HCT116 (cell line): ENCODE data around the gene ZNF148. TPM values are rescaled to one million over a fixed set of nuclear protein-coding genes. Genes with fewer than 3 reads are reported as not detected.

ENCODE experiments used
- ATAC-seq: fragments of 200-7000 bp; cut with Tn5 transposase; 2 replicates; pipeline ENCODE4 v1.9.1; 2020; ENCODE audit warnings: mild to moderate bottlenecking, moderate library complexity
- BruUV-seq: library from RNA; stranded (reverse); fragments of 400-500 nt; replicated peaks from 2 replicates; lab custom pipeline; 2021; lab: Mats Ljungman, UMichigan
- CTCF ChIA-PET: fragments of 300-600 bp; sonication (Branson Sonifier 250); formaldehyde crosslinking; loops from one replicate; lab custom pipeline; 2021; ENCODE audit warnings: antibody characterized with exemption; lab: Charles Lee
- POLR2A ChIA-PET: fragments of 300-600, 350-600 bp; sonication (Branson Sonifier 250); formaldehyde crosslinking; loops from one replicate; lab custom pipeline; 2021; ENCODE audit warnings: antibody characterized with exemption; lab: Charles Lee
- RAD21 ChIA-PET, 2 experiments: fragments of 300-600 bp; sonication (Branson Sonifier 250); formaldehyde crosslinking; loops; one replicate each; lab custom pipeline; 2023; ENCODE audit warnings: low total read pairs in 2 of 2; ENCODE audit not compliant: uncharacterized antibody in 2 of 2, unreplicated experiment in 2 of 2, low non-redundant PET in 1 of 2; lab: Charles Lee
- DNase-seq: peaks from one replicate; pipeline ENCODE4 v3.0.0-alpha.2; 2010; ENCODE audit warnings: low read depth, low spot score
- H2AFZ ChIP-seq: fragments of 200-600 bp; shearing (Covaris generic), sonication (generic); 2 replicates; pipeline ENCODE4 v1.6.1; 2017; ENCODE audit warnings: low read depth, mixed run types, mixed read lengths, antibody characterized with exemption, low read length; ENCODE audit not compliant: poor library complexity, severe bottlenecking
- H3K27ac ChIP-seq: 2 replicates; pipeline ENCODE4 v1.5.1; 2012; ENCODE audit warnings: low read depth, low read length
- H3K27me3 ChIP-seq: fragments of 200-600 bp; sonication (generic); 2 replicates; pipeline ENCODE4 v1.6.1; 2016; ENCODE audit warnings: mixed run types, low read length, mixed read lengths; ENCODE audit not compliant: insufficient read depth
- H3K36me3 ChIP-seq, 2 experiments: fragments of 200-500 bp in 1 of 2; fragments of 200-600 bp in 1 of 2; sonication (Bioruptor generic) in 1 of 2; sonication (generic) in 1 of 2; 2 replicates each; pipeline versions ENCODE4 v1.5.1 to v1.6.1; 2014 to 2016; ENCODE audit warnings: low read length in 2 of 2, inconsistent platforms in 1 of 2, mixed read lengths in 1 of 2, mixed run types in 1 of 2; ENCODE audit not compliant: insufficient read depth in 2 of 2, control insufficient read depth in 1 of 2
- H3K4me1 ChIP-seq, 2 experiments: fragments of 200-600 bp in 1 of 2; sonication (generic) in 1 of 2; 2 replicates each; pipeline versions ENCODE4 v1.5.1 to v1.6.1; 2012 to 2017; ENCODE audit warnings: low read length in 2 of 2, inconsistent platforms in 1 of 2, mild to moderate bottlenecking in 1 of 2, mixed read lengths in 1 of 2, mixed run types in 1 of 2, moderate library complexity in 1 of 2; ENCODE audit not compliant: insufficient read depth in 2 of 2, control insufficient read depth in 1 of 2
- H3K4me2 ChIP-seq: fragments of 200-600 bp; sonication (generic); 2 replicates; pipeline ENCODE4 v1.6.1; 2017; ENCODE audit warnings: mixed run types, low read length, mixed read lengths
- H3K4me3 ChIP-seq, 2 experiments: fragments of 200-600 bp in 1 of 2; sonication (generic) in 1 of 2; replicated peaks in 1 of 2; 2 replicates each; pipeline ENCODE4 v1.5.1; 2011 to 2016; ENCODE audit warnings: low read length in 2 of 2, control low read depth in 1 of 2, low read depth in 1 of 2, mild to moderate bottlenecking in 1 of 2, mixed read lengths in 1 of 2, mixed run types in 1 of 2
- H3K79me2 ChIP-seq: fragments of 200-600 bp; sonication (generic); 2 replicates; pipeline ENCODE4 v1.6.1; 2017; ENCODE audit warnings: mild to moderate bottlenecking, mixed run types, low read length, moderate library complexity, mixed read lengths; ENCODE audit not compliant: insufficient read depth
- H3K9ac ChIP-seq: fragments of 200-600 bp; sonication (generic); 2 replicates; pipeline ENCODE4 v1.6.1; 2016; ENCODE audit warnings: low read length, mixed read lengths
- H3K9me2 ChIP-seq: fragments of 200-600 bp; sonication (generic), shearing (Covaris generic); 2 replicates; pipeline ENCODE4 v1.6.1; 2017; ENCODE audit warnings: mixed run types, mild to moderate bottlenecking, moderate library complexity; ENCODE audit not compliant: insufficient read depth
- H3K9me3 ChIP-seq, 2 experiments: fragments of 200-500 bp in 1 of 2; fragments of 200-600 bp in 1 of 2; sonication (Bioruptor generic) in 1 of 2; sonication (generic) in 1 of 2; 2 replicates each; pipeline ENCODE4 v1.6.1; 2014 to 2017; ENCODE audit warnings: low read length in 2 of 2, mixed read lengths in 2 of 2, inconsistent platforms in 1 of 2, low read depth in 1 of 2, mild to moderate bottlenecking in 1 of 2, mixed run types in 1 of 2, moderate library complexity in 1 of 2; ENCODE audit not compliant: control insufficient read depth in 1 of 2, insufficient read depth in 1 of 2
- H4K20me1 ChIP-seq: fragments of 200-600 bp; sonication (generic), shearing (Covaris generic); 2 replicates; pipeline ENCODE4 v1.6.1; 2017; ENCODE audit warnings: mixed run types, mild to moderate bottlenecking, moderate library complexity; ENCODE audit not compliant: insufficient read depth
- ATF3 ChIP-seq: IDR thresholded peaks from 2 replicates; pipeline ENCODE4 v1.6.1; 2012
- FOSL1 ChIP-seq: IDR thresholded peaks from 2 replicates; pipeline ENCODE4 v1.6.1; 2012; ENCODE audit warnings: low read depth
- SP1 ChIP-seq: IDR thresholded peaks from 2 replicates; pipeline ENCODE4 v1.6.1; 2012; ENCODE audit warnings: low read depth
- TCF7L2 ChIP-seq: IDR thresholded peaks from 2 replicates; pipeline ENCODE4 v1.7.0; 2011; ENCODE audit warnings: borderline replicate concordance, inconsistent platforms; ENCODE audit not compliant: insufficient read depth, insufficient read length; ENCODE audit errors: extremely low read depth
- ZFX ChIP-seq: fragments of 450-650 bp; IDR thresholded peaks from 2 replicates; pipeline ENCODE4 v1.6.1; 2017
- ZNF274 ChIP-seq: fragments of 200-500 bp; sonication (Bioruptor generic); IDR thresholded peaks from 2 replicates; pipeline ENCODE4 v1.6.1; 2014; ENCODE audit warnings: mild to moderate bottlenecking, low read depth, low read length, inconsistent platforms
- intact Hi-C: fragments of 100-400 bp; cut with micrococcal nuclease; formaldehyde crosslinking; loops from 2 replicates; pipeline ENCODE4 v1.10.0; 2022
- total RNA-seq: library from RNA; stranded (reverse); gene quantifications from one replicate; pipeline ENCODE4 v1.2.1, GENCODE V29; 2021; ENCODE audit not compliant: unreplicated experiment
- TF ChIP-seq, protein P1 (sequence below), 3 experiments: fragments of 200-600 bp in 1 of 3; sonication (generic) in 1 of 3; IDR thresholded peaks in 2 of 3; conservative IDR thresholded peaks in 1 of 3; 2 replicates each; pipeline ENCODE4 v1.5.1; 2012 to 2017; ENCODE audit warnings: low read depth in 2 of 3, low read length in 2 of 3, antibody characterized with exemption in 1 of 3, borderline replicate concordance in 1 of 3, control low read depth in 1 of 3, mild to moderate bottlenecking in 1 of 3, mixed read lengths in 1 of 3, mixed run types in 1 of 3, moderate library complexity in 1 of 3; ENCODE audit not compliant: insufficient read depth in 1 of 3
- TF ChIP-seq, protein P2 (sequence below): IDR thresholded peaks from 2 replicates; pipeline ENCODE4 v1.6.1; 2011; ENCODE audit warnings: mild to moderate bottlenecking, low read length, moderate library complexity; ENCODE audit not compliant: insufficient replicate concordance; ENCODE audit errors: extremely low read depth
- TF ChIP-seq, protein P3 (sequence below): IDR thresholded peaks from 2 replicates; pipeline ENCODE4 v1.6.1; 2012; ENCODE audit warnings: low read depth

Gene ZNF148
- total RNA-seq, 1 experiment from 2014 or later = 35.0 TPM

GRCh38 chr3:125194061-125194848 is 180.9 kb downstream of the ZNF148 start:
- no peak for ATAC-seq
- ChIA-PET RAD21 (interaction anchor here in 1 of 2 experiments (0.7 kb wide), 1 partner anchor 12 kb away, joined by 3 read pairs; no protein-coding TSS in a partner anchor), POLR2A (interaction anchor here (0.7 kb wide), 1 partner anchor 237 kb away, joined by 3 read pairs; no protein-coding TSS in a partner anchor), CTCF (no interaction called here)
- Histone ChIP-seq H3K4me3 (no peak overlapping the region), H3K4me1 (no peaks in the 10 kb centered on the region), H3K27me3 (no peaks in the 10 kb centered on the region), H3K36me3 (peaks cover 0 to 13% of the 10 kb centered on the region in 2 experiments; a peak in 1 of 4 replicates), H3K9me2 (no peaks in the 10 kb centered on the region), H3K79me2 (peaks cover 5% of the 10 kb centered on the region), H2AFZ (no peak overlapping the region), H3K4me2 (no peak overlapping the region), H3K9ac (no peak overlapping the region), H3K9me3 (no peaks in the 10 kb centered on the region), H4K20me1 (no peaks in the 10 kb centered on the region), H3K27ac (no peak overlapping the region)
- TF ChIP-seq, protein P1, sequence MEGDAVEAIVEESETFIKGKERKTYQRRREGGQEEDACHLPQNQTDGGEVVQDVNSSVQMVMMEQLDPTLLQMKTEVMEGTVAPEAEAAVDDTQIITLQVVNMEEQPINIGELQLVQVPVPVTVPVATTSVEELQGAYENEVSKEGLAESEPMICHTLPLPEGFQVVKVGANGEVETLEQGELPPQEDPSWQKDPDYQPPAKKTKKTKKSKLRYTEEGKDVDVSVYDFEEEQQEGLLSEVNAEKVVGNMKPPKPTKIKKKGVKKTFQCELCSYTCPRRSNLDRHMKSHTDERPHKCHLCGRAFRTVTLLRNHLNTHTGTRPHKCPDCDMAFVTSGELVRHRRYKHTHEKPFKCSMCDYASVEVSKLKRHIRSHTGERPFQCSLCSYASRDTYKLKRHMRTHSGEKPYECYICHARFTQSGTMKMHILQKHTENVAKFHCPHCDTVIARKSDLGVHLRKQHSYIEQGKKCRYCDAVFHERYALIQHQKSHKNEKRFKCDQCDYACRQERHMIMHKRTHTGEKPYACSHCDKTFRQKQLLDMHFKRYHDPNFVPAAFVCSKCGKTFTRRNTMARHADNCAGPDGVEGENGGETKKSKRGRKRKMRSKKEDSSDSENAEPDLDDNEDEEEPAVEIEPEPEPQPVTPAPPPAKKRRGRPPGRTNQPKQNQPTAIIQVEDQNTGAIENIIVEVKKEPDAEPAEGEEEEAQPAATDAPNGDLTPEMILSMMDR (IDR thresholded peaks at IDR 0.05 in 2 of 3, conservative IDR thresholded peaks at IDR 0.05 in 1 of 3; ENCODE audit: borderline replicate concordance in 1 of 3, insufficient read depth in 1 of 3, low read depth in 2 of 3, low read length in 2 of 3) = no peak
- TF ChIP-seq, protein P2, sequence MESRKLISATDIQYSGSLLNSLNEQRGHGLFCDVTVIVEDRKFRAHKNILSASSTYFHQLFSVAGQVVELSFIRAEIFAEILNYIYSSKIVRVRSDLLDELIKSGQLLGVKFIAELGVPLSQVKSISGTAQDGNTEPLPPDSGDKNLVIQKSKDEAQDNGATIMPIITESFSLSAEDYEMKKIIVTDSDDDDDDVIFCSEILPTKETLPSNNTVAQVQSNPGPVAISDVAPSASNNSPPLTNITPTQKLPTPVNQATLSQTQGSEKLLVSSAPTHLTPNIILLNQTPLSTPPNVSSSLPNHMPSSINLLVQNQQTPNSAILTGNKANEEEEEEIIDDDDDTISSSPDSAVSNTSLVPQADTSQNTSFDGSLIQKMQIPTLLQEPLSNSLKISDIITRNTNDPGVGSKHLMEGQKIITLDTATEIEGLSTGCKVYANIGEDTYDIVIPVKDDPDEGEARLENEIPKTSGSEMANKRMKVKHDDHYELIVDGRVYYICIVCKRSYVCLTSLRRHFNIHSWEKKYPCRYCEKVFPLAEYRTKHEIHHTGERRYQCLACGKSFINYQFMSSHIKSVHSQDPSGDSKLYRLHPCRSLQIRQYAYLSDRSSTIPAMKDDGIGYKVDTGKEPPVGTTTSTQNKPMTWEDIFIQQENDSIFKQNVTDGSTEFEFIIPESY = no peak
- TF ChIP-seq ATF3 (no peak), ZNF274 (no peak), TCF7L2 (no peak), ZFX (no peak), SP1 (no peak), FOSL1 (no peak)
- TF ChIP-seq, protein P3, sequence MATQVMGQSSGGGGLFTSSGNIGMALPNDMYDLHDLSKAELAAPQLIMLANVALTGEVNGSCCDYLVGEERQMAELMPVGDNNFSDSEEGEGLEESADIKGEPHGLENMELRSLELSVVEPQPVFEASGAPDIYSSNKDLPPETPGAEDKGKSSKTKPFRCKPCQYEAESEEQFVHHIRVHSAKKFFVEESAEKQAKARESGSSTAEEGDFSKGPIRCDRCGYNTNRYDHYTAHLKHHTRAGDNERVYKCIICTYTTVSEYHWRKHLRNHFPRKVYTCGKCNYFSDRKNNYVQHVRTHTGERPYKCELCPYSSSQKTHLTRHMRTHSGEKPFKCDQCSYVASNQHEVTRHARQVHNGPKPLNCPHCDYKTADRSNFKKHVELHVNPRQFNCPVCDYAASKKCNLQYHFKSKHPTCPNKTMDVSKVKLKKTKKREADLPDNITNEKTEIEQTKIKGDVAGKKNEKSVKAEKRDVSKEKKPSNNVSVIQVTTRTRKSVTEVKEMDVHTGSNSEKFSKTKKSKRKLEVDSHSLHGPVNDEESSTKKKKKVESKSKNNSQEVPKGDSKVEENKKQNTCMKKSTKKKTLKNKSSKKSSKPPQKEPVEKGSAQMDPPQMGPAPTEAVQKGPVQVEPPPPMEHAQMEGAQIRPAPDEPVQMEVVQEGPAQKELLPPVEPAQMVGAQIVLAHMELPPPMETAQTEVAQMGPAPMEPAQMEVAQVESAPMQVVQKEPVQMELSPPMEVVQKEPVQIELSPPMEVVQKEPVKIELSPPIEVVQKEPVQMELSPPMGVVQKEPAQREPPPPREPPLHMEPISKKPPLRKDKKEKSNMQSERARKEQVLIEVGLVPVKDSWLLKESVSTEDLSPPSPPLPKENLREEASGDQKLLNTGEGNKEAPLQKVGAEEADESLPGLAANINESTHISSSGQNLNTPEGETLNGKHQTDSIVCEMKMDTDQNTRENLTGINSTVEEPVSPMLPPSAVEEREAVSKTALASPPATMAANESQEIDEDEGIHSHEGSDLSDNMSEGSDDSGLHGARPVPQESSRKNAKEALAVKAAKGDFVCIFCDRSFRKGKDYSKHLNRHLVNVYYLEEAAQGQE = no peak
- no peak for DNase-seq
- intact Hi-C loops = no loop called here
- no TSS peak for BruUV-seq
